SHP77 (cell line): Measurements from ENCODE around the gene ZNF407.
"Not testable (repeated sequence)": the region's sequence is repeated elsewhere in the genome, so short reads cannot be mapped to it uniquely, and the experiment has no call there.

ENCODE experiments used
- DNase-seq, 2 experiments: peaks; one replicate each; lab custom pipeline; 2025; lab: John Stamatoyannopoulos, UW

The ZNF407 gene

DNA sequence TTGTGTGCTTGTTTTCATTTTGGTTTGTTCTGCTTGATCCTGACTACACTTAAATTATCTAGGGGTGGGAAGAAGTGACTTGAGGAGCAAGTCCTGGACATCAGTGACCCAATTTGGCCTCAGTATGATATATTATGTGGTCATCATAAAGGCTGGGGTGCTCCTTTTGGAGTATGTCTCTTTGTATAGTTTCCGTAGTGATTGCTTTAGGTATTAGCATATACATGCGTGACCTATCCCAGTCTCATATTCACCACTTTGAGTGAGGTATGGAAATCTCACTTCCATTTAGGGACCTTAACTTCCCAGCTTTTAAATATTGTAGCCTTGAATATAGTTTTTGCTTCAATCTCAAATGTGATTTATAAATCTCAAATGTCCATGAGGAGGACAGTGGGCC, 370.3 kb downstream of the ZNF407 start:
- no peak for DNase-seq

DNA sequence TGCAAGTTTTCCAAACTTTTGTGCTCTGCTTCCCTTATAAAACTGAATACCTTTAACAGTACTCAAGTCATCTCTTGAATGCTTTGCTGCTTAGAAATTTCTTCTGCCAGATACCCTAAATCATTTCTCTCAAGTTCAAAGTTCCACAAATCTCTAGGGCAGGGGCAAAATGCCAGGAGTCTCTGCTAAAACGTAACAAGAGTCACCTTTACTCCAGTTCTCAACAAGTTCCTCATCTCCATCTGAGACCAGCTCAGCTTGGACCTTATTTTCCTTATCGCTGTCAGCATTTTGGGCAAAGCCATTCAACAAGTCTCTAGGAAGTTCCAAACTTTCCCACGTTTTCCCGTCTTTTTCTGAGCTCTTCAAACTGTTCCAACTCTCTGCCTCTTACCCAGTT, 373.7 kb downstream of the ZNF407 start:
- DNase-seq: not testable (repeated sequence)

GRCh38 chr18:74971776-74972175, 374.1 kb downstream of the ZNF407 start:
- DNase-seq: not testable (repeated sequence)

GRCh38 chr18:74972354-74972753, 374.7 kb downstream of the ZNF407 start:
- no peak for DNase-seq

DNA sequence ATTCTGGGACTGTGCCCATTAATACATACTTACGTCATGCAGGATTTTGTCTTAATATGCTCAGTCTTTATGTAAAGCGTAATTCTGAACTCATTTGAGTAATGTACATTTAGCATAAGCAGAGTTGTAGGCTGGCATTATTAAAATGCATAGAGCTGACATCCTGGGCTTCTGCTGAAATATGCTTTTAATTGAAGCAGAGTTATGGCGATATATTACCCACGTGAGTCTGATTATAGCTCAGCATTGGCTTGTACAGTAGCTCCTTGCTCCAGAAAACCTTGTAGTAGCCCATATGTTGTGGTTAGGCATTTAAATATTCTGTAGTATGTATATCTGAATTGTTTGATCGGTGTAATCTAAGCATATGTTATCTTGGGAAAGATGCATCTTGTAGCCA, 377.3 kb downstream of the ZNF407 start:
- DNase-seq: no peak

GRCh38 chr18:74976331-74976909, 378.8 kb downstream of the ZNF407 start:
- peak in 1 of 2 experiments; percentile 16 for DNase-seq

- DNase-seq: no peak
Observed at GRCh38 chr18:74977041-74977440, 379.4 kb downstream of the ZNF407 start.

DNA sequence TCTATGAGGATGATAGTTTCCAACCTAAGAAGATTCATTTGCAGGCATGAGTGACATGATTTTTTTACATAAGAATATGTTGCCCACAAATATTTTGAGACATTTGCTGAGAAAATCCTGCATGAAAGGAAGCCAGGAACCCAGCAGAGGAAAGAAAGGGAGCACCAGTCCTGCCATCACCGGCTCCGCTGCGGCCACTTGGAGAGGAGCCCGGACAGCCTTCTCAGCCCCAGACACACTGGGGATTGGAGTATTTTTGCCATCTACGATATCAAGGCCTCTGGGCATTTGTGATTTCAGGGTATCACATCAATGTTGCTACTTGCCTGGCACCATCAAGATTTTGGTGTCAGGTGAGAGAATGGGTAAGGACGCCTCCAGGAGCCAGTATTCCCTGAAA, 383.0 kb downstream of the ZNF407 start:
- no peak for DNase-seq

DNA sequence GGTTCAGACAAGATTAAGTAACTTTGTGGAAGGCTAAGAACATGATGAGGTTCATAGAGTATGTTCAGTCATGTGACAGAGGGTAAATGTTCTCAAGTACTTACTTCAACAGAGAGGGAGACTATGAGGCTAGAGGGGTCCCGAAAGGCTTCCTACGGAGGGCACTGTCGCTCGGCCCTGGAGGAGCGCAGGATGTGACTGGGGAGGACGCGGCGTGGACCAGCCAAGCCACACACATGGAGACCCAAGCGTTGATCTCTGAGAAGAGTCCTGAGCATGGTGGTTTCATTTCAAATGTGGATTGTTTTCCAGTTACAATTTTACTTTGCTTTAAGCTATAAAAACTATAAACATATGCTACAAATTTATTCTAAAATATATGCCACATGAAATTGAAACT, 383.8 kb downstream of the ZNF407 start:
- no peak for DNase-seq

DNA sequence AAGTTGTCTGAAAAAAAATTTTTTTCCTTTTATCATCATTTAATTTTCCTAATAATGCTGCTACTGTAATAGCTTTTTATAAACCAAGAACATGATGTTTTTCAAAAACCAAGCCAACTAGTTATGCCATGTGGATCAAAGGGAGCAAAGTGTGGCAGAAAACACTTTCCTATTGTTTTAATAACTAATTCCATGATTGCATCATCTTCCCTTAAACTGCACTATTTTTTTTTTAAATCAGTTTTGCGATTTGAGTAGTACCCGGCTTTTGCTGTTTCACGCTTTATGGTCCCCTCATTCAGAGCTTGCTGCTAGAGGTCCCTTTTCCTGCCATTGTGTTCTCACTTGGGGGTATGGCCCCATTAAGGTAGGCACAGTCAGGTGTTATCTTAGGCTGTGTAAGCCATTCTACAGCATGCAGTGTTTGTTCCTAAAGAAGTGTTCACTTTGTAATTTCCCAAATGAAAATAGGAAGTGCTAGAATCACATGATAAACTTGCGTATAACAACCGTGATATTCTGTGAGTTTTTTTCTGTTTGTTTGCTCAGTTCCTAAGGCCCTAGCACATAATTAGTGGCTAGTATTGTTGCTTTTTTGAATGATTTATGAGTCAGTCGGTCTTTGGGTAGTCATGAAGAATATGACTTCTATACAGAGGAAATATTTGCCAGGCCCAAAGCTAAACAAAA, 385.4 kb downstream of the ZNF407 start:
- peak; percentile 24 to 52 for DNase-seq

DNA sequence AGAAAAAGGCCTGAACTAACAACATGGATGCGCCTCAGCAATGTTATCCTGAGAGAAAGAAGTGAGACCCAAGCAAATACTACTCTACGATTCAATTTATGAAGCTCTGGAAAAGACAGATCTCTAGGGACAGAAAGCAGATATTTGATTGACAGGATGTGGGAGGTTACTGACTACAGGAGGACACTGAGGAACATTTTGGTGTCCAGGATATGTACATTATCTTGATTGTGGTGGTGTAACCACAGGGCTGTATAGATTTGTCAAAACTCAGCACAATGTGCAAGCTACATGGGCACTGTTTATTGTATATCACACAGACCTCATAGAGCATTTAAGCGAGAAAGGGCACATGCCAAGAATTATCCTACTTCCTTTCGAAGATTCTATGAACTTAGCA, 391.5 kb downstream of the ZNF407 start:
- DNase-seq: no peak

DNA sequence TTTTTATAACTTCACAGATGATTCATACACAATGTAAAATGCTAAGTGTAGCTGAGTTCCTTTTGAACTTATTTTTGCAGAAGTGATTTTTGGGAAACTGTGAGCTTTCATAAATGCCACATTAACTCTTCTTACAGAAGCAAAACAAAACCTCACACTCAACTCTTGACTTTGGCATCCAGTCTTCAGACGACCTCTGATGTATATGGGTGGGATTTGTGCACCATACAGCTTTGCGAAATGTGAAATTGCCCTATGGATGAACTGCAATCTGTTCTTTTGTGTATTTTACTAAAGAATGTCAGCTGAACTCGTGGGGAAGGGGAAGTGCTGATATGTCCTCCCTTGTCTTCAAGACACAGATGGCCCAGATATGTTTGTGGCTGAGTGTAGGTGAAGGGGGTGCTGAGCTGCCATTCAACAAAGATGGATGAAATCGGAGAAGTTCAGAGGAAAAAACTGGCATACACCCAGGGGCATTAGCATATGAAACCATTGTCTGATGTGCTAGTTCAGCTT, 393.0 kb downstream of the ZNF407 start:
- DNase-seq: no peak

- peak; percentile 51 to 64 for DNase-seq
Observed at GRCh38 chr18:74994502-74995418, 397.1 kb downstream of the ZNF407 start.

- DNase-seq: no peak
Observed at GRCh38 chr18:74995419-74995736, 397.7 kb downstream of the ZNF407 start.

GRCh38 chr18:74996055-74996454, 398.4 kb downstream of the ZNF407 start:
- peak in 1 of 2 experiments; percentile 26 for DNase-seq

DNA sequence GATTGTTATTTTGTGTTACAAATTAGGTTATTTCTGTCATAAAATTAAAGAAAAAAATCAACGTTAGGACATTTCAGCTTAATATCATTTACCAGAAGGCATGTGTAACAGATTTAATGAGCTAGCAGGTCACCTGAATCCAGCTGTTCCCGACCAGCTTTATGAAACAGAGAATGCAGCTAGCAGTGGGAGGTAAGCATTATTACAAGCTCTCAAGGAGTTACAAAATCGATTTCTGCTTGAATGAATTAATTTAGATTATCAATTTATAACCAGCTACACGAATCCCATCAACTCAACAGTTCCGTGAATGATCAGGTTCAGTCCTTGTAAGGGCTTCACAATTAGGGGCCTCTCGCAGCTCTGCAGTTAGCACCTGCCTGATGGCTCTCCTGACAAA, 399.3 kb downstream of the ZNF407 start:
- DNase-seq: no peak

DNA sequence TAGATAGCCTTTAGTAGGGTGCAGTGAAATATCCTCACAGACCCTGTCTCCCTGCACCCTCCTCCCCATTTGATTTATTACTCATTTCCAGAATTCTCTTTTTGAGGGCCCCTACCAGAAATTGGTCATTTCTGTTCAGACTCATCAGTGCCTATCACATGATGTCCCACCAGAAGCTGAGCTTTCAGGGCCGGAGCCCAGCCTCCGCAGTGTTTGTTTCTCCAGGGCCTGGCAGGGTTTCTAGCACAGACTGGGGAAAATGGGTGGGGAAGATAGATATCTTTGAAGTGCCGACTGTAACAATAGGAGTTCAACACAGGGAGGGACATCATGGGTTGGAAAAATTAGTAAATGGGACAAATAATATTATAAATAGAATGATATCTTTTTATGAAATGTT, 403.2 kb downstream of the ZNF407 start:
- DNase-seq: no peak

- DNase-seq: no peak
Observed at GRCh38 chr18:75003039-75003438, 405.4 kb downstream of the ZNF407 start.

GRCh38 chr18:75003764-75004690, 406.4 kb downstream of the ZNF407 start:
- DNase-seq: no peak

GRCh38 chr18:75005626-75006025, 408.0 kb downstream of the ZNF407 start:
- no peak for DNase-seq

DNA sequence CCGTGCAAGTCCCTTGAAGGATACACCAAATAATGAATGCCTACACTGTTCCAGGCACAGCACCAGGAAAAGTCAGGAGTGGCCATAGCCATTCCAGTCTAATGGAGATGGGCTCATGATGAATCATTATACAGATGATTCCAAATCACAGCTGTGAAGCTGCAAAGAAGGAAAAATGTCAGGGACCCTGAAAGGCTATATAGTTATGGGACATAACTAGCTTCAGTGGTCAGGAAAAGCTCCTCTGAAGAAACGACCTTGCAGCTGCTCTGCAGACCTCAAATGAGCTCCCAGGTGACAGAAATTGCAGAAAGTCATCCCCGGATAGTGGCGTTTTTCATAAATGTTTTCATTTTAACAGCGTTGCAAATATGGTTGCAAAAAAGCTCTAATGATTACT, 410.5 kb downstream of the ZNF407 start:
- no peak for DNase-seq

DNA sequence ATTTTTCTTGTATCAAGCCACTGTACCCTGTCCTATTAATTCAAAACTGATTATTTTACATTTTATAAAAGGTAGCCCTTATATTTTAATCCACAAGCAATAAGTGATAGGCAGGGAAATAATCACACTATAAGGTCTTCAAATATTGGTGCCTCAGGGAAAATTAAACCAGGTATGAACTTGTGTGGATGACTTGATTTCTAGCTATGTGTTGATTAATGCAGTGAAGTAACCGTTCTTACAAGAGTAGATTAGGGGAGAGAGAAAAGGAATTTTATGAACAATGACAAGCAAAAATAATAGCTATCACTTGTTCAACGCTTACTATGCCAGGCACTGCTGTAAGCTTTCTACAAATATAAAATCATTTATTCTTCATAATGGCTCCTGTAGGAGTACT, 411.6 kb downstream of the ZNF407 start:
- DNase-seq: no peak
